Islet of Langerhans (tissue), 1 donor: ENCODE results near the gene NBPF1.
"Not testable (repeated sequence)": the region's sequence is repeated elsewhere in the genome, so short reads cannot be mapped to it uniquely, and the experiment has no call there.

Experiments
- FAIRE-seq: peaks from one replicate; lab custom pipeline; 2011; peaks lifted over from hg19 to GRCh38; lab: Jason Lieb, UNC

NBPF1 gene

DNA sequence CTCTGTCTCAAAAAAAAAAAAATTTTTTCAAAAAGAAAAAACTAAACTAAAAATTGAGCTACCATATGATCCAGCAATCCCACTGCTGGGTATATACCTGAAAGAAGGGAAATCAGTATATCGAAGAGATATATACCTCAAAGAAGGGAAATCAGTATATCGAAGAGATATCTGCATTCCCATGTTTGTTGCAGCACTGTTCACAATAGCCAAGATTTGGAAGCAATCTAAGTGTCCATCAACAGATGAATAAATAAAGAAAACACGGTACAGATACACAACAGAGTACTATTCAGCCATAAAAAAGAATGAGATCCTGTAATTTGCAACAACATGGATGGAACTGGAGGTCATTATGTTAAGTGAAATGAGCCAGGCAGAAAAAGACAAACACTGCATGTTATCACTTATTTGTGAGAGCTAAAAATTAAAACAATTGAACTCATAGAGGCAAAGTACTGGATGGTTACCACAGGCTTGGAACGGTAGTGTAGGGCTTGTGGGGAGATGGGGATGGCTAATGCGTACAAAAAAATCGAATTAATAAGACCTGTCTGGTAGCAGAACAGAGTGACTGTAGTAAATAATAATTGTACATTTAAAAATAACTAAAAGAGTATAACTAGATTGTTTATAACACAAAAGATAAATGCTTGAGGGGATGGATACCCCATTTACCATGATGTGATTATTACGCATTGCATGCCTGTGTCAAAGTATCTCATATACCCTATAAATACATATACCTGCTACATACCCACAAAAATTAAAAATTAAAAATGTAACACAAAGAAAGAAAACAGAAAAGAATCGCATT is 28.0 kb upstream of the NBPF1 start:
- not testable (repeated sequence) for FAIRE-seq

GRCh38 chr1:16639091-16640031 is 26.0 kb upstream of the NBPF1 start:
- FAIRE-seq = not testable (repeated sequence)

DNA sequence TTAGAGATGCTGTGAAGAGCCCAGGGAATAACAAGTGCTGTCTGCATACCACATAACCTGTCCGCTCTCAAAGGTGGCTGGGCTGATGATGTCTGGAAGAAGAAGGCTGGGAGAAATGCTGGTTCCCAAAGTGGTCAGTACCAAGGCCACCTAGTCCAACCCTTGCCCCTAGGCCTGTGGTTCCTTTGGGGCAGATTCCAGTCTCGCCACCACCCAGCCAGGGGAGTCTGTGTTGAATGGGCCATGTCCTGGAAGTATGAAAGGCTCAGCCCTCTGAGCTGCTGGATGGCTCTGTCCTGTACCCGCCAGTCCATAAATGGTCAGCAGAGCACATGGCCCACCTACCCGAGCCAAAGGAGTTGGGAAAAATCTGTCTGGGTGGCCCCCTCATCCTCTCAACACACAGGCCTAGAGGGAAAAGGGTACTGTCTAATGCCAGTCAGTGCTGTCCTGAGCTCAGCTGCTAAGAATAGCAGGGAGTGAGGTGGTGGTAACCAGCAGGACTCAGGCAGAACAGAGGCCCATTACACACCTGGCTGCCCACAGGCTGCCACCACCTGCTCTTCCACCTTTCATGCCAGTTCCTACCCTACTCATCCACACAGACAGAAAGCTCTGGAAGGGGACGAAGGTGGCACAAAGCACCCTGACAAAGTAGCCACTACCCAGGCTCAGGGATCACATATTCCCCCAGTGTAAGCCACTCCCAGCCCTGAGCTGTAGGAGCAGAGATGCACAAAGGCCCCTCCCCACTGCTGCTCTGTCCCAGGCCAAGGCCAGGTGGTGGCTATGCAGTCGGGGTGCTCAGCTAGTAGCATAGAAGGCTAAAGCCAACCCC is 24.8 kb upstream of the NBPF1 start:
- not testable (repeated sequence) for FAIRE-seq

DNA sequence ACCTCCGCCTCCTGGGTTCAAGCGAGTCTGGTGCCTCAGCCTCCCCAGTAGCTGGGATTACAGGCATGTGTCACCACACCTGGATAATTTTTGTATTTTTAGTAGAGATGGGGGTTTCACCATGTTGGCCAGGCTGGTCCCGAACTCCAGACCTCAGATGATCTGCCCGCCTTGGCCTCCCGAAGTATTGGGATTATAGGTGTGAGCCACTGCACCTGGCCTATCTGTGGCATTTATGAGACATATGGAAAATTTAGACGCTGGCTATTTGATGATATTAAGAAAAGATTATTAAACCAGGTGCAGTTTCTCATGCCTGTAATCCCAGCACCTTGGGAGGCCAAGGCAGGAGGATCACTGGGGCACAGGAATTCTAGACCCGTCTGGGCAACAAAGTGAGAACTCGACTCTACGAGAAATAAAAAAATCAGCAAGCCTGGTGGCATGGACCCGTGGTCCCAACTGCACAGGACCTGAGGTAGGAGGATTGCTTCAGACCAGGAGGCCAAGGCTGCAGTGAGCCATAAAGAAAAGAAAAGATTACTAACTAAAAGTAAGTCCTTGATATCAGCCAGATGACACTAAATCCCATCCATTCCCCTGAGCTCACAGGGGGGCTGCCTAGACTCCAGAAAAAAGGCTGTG is 23.3 kb upstream of the NBPF1 start:
- not testable (repeated sequence) for FAIRE-seq

- not testable (repeated sequence) for FAIRE-seq
Measured at GRCh38 chr1:16635959-16636358, 22.6 kb upstream of the NBPF1 start.

GRCh38 chr1:16633540-16634282 is 20.3 kb upstream of the NBPF1 start:
- FAIRE-seq = not testable (repeated sequence)

DNA sequence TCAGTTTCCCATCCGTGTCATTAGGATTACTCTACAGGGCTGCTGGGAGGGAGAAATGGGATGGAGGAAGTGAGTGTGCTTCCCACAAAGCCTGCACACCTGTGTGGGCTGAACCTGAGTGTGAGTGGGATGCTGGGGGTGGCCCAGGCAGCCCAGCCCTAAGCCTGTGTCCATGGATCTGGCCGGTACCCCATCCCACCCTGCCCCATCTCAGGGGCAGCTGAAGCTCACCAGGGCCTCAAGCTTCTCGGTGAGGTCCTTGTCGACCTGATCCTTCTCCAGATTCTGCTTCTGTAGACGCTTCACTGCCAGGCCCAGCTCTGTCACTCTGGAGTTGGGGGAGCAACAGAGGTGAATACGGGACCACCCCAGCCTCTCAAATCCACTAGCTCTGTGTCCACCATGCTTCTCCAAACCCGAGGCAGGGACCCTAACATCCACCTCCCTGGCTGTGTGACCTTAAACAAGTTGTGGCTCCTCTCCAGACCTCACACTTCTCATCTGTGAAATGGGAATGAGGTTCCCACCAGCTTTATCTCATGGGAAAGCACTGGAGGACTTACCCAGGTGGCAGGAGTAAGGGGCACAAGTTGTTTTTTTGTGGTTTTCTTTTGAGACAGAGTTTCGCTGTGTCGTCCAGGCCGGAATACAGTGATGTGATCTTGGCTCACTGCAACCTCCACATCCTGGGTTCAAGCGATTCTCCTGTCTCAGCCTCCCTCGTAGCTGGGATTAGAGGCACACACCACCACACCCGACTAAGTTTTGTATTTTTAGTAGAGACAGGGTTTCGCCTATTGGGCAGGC is 18.9 kb upstream of the NBPF1 start:
- not testable (repeated sequence) for FAIRE-seq

GRCh38 chr1:16631248-16632043 is 18.1 kb upstream of the NBPF1 start:
- FAIRE-seq = no peak

GRCh38 chr1:16630661-16631247 is 17.4 kb upstream of the NBPF1 start:
- FAIRE-seq = no peak

DNA sequence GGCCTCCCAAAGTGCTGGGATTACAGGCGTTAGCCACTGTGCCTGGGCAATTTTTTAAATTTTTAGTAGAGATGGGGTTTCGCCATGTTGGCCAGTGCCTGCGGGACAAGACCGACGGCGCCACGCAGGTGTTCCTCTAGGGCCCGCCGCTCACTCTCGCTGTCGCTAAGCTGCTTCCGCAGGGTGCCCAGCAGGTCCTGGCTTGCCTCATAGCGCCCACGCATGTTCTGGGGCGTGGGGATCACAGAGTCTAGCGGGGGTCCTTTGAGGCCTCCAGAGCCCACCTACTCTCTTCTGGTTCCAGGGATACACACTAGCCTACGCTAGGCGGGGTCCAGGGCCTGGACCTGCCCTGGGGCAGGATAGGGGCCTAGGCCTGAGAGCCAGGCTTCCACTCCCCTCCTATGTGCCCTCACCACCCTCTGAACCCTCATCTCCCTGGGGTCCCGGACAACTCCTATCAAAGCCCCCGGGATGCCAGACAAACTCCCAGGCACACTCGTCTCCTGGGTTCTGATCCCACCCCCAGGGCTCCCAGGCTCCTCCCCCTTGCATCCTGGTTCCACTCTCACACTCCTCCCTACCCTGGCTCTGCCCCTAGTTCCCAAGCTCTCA is 16.7 kb upstream of the NBPF1 start:
- not testable (repeated sequence) for FAIRE-seq

GRCh38 chr1:16628361-16629111 is 15.2 kb upstream of the NBPF1 start:
- FAIRE-seq = no peak

DNA sequence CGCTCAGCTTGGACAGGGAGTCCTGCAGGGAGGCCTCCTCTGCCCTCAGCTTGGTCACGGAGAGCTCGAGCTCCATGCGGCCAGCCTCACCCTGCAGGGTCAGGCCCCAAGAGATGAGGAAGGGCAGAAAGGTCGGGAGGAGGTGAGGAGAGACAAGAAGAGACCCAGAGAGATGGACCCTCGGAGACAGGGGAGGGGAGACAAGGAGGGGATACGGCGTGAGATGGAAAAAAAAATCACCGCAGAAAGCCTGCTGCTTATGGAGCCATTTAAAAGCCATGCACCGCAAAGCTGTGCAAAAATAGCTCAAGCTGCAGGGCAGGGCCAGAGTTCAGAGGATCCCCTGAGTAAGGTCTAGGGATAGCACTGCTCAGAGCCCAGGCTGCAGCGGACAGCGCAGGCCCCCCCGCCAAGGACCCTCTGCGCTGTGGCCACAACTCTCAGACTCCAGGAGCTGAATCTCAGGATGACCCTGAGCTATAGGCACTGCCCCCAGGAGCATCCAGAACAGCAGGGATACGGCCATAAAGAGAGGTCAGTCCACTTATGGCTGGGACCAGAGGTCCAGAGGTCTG is 13.1 kb upstream of the NBPF1 start:
- FAIRE-seq = not testable (repeated sequence)

DNA sequence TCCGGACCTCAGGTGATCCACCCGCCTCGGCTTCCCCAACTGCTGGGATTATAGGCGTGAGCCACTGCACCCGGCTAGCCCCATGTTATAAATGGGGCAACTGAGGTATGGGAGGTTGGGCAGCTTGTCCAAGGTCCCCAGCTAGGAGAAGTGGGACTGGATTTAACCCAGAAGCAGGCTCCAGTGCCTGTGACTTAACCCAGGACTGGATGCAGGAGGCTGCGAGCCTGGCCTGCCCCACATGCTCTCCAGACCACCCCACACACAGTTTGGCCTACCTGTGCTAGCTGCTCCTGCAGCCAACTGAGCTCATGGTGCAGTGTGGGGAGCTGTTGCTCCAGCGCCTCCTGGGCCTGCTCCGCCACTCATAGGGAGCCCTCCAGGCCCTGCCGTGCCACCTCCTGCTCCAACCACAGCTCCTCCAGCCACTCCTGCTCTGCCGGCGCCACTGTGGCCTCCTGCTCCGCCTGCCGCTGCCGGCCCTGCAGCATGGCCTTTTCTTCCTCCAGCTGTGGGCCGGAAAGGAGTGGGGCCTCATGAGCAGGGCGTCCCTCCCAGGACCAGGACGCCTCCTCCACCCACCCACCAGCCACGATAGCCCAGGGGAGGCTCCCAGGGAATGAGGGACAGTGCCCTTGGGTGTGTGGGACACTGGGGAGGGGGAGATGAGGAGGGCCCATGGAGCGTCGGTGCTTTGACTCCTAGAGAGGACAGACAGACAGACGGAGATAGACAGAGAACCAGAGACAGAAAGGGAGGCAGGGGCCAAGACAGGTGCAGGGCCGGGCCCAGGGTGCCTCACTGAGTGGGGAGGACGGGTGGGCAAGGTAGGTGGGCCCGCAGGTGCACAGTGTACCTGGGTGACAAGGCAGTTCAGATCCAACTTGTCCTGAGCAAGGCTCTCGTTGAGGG is 12.4 kb upstream of the NBPF1 start:
- no peak for FAIRE-seq

DNA sequence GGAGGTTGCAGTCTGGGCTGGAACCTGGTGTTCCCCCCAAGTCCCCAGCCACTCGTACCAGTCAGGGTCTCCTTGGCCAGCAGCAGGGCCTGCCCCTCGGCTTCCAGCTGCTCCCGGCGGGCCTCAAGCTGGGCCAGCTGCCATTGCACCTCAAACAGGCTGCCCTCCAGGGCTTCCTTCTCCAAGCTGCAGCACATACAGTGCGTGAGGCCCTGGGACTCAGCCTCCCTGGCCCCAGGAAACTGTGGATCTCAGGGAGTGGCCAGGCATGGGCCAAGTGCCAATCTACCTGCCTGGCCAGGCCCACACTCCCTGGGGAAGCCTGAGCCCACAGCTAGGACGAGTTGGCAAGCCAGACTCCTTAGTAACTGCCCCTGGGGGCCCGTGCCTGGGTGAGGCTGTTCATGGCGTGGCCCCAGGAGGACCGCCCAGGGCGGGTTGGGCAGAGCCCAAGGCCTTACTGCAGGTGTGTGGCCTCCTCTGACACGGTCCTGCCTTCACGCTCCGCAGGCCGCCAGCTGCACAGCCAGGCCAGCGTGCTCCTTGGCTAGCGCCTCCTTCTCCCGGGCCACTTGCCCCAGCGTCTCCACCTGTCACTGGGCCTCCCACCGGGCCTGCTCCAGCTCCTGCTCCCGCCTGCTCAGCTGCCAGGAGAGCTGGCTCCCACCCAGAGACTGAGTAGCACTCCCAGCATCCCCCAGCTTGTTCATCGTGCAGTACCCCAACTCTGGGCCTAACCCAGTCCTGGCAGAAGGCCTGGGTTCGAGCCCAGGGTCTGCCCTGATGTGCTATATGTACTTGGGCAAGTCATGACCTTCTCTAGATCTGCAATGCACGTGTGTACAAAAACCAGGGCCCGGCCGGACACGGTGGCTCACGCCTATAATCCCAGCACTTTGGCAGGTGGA is 10.7 kb upstream of the NBPF1 start:
- FAIRE-seq = not testable (repeated sequence)

DNA sequence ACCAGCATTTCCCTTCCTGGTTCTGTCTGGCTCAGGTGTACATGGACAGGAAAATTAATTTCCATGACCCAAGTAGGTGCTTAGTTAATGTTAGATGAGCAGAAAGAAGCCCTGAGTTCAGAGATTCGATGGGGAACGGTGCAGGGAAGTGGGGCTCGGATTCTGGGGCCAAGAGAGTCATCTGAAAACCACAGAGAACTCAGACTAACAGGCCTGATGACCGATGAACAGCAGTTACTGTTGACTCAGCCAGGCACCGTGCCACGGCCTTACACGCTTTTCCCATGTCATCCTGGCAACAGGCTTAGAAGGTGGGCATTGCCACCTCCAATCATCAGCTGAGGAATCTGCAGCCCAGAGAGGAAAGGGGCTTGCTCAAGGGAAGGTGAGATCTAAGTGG is 10.0 kb upstream of the NBPF1 start:
- not testable (repeated sequence) for FAIRE-seq
